A673 (cell line): Measurements from ENCODE around the gene KANK4. TPM values are rescaled to one million over a fixed set of nuclear protein-coding genes. Genes with fewer than 3 reads are reported as not detected.

ENCODE experiments used
- BruUV-seq: library from RNA; stranded (reverse); fragments of 400-500 nt; replicated peaks from 2 replicates; lab custom pipeline; 2021; lab: Mats Ljungman, UMichigan
- CTCF ChIA-PET: fragments of 300-600 bp; sonication (Branson Sonifier 250); formaldehyde crosslinking; loops from one replicate; lab custom pipeline; 2022; ENCODE audit warnings: antibody characterized with exemption; lab: Charles Lee
- POLR2A ChIA-PET: fragments of 300-600 bp; sonication (Branson Sonifier 250); formaldehyde crosslinking; loops from one replicate; lab custom pipeline; 2022; ENCODE audit warnings: antibody characterized with exemption; ENCODE audit not compliant: low non-redundant PET; lab: Charles Lee
- DNase-seq: peaks from one replicate; pipeline ENCODE4 v3.0.0-alpha.2; 2015; ENCODE audit warnings: low spot score
- H3K27ac ChIP-seq: fragments of 200-600 bp; sonication (generic); 2 replicates; pipeline ENCODE4 v1.5.1; 2016; ENCODE audit warnings: mixed run types, low read depth, mild to moderate bottlenecking, mixed read lengths, antibody characterized with exemption, low read length; ENCODE audit not compliant: poor library complexity, severe bottlenecking
- H3K27me3 ChIP-seq: fragments of 200-600 bp; sonication (generic); replicated peaks from 2 replicates; pipeline ENCODE4 v1.6.1; 2017; ENCODE audit warnings: mixed run types, low read depth, mild to moderate bottlenecking, mixed read lengths, antibody characterized with exemption, low read length; ENCODE audit not compliant: insufficient read depth, poor library complexity
- H3K36me3 ChIP-seq: fragments of 200-600 bp; sonication (generic); 2 replicates; pipeline ENCODE4 v1.6.1; 2016; ENCODE audit warnings: mixed run types, mild to moderate bottlenecking, mixed read lengths, antibody characterized with exemption, low read length; ENCODE audit not compliant: insufficient read depth, poor library complexity, severe bottlenecking
- H3K4me1 ChIP-seq: fragments of 200-600 bp; sonication (generic); 2 replicates; pipeline ENCODE4 v1.6.1; 2017; ENCODE audit warnings: mixed run types, mild to moderate bottlenecking, mixed read lengths, antibody characterized with exemption, low read length; ENCODE audit not compliant: insufficient read depth, poor library complexity, severe bottlenecking
- H3K4me3 ChIP-seq: fragments of 200-600 bp; sonication (generic); 2 replicates; pipeline ENCODE4 v1.5.1; 2016; ENCODE audit warnings: low read depth, mixed run types, mild to moderate bottlenecking, mixed read lengths, low read length; ENCODE audit not compliant: poor library complexity, severe bottlenecking
- H3K9me3 ChIP-seq: fragments of 200-600 bp; sonication (generic); 2 replicates; pipeline ENCODE4 v1.6.1; 2016; ENCODE audit warnings: mixed run types, low read depth, mild to moderate bottlenecking, mixed read lengths, antibody characterized with exemption, low read length; ENCODE audit not compliant: poor library complexity, severe bottlenecking
- CTCF ChIP-seq: fragments of 300-800, 200-600 bp; sonication (generic); conservative IDR thresholded peaks from 2 replicates; pipeline ENCODE4 v1.5.1; 2017; ENCODE audit warnings: low read depth, mild to moderate bottlenecking, antibody characterized with exemption, low read length, moderate library complexity, mixed read lengths
- EZH2 ChIP-seq: fragments of 200-600 bp; sonication (generic); IDR thresholded peaks from 2 replicates; pipeline ENCODE4 v1.6.1; 2017; ENCODE audit warnings: borderline replicate concordance, low read depth, mild to moderate bottlenecking, mixed read lengths, antibody characterized with exemption, low read length; ENCODE audit not compliant: poor library complexity, severe bottlenecking
- intact Hi-C: fragments of 100-400 bp; cut with micrococcal nuclease; formaldehyde crosslinking; loops from one replicate; pipeline ENCODE4 v1.10.0; 2022; ENCODE audit not compliant: unreplicated experiment
- total RNA-seq: library from RNA; stranded (reverse); gene quantifications from 2 replicates; pipeline ENCODE4 v1.2.3, GENCODE V29; 2021

Gene KANK4
- total RNA-seq, 1 experiment from 2014 or later, result 0.24 TPM

GRCh38 chr1:62343911-62344310 lies 24.7 kb upstream of the KANK4 start:
- TF ChIP-seq EZH2, result no peak
- no peak for TF ChIP-seq CTCF
- H3K9me3 ChIP-seq, result no peaks in the 10 kb centered on the region
- ChIA-PET POLR2A (interaction anchor here (0.6 kb wide), 1 partner anchor 35 kb away, joined by 12 read pairs; no protein-coding TSS in a partner anchor), CTCF (interaction anchor here (0.6 to 0.7 kb wide), 2 partner anchors 57 to 402 kb away, joined by 6 to 10 read pairs; no protein-coding TSS in a partner anchor)
- intact Hi-C loops, result no loop called here
- H3K4me1 ChIP-seq, result peaks cover 2% of the 10 kb centered on the region
- H3K27me3 ChIP-seq, result no peaks in the 10 kb centered on the region
- no peaks in the 10 kb centered on the region for H3K36me3 ChIP-seq
- no TSS peak for BruUV-seq
- DNase-seq, result no peak
- H3K4me3 ChIP-seq, result no peak overlapping the region
- no peak overlapping the region for H3K27ac ChIP-seq

DNA sequence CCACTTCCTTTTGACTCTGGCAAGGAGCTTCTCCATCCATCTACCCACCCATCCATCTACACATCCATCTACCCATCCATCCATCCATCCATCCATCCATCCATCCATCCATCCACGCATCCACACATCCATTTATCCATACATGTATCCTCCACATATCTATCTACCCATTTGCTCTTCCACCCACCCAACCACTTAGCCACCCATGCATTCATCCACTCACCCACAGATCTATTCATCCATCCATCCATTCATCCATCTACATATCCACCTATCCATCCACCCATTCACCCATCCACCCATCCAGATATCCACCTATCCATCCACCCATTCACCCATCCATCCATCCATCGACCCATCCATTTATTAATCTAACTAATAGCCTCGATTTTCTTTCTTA lies 23.0 kb upstream of the KANK4 start:
- intact Hi-C loops, result no loop called here
- no peak overlapping the region for H3K4me3 ChIP-seq

GRCh38 chr1:62341615-62342014 lies 22.4 kb upstream of the KANK4 start:
- no peak overlapping the region for H3K4me3 ChIP-seq
- no peak overlapping the region for H3K27ac ChIP-seq
- no peaks in the 10 kb centered on the region for H3K36me3 ChIP-seq
- DNase-seq, result no peak
- TF ChIP-seq CTCF, result no peak
- no peak for TF ChIP-seq EZH2
- no peaks in the 10 kb centered on the region for H3K9me3 ChIP-seq
- BruUV-seq, result no TSS peak
- no peaks in the 10 kb centered on the region for H3K4me1 ChIP-seq
- intact Hi-C loops, result no loop called here
- no peaks in the 10 kb centered on the region for H3K27me3 ChIP-seq
- CTCF ChIA-PET, result no interaction called here
- POLR2A ChIA-PET, result no interaction called here

More for the DNA sequence above, 23.0 kb upstream of the KANK4 start:
- CTCF ChIA-PET, result no interaction called here
- H3K36me3 ChIP-seq, result no peaks in the 10 kb centered on the region
- H3K4me1 ChIP-seq, result no peaks in the 10 kb centered on the region
- no peaks in the 10 kb centered on the region for H3K9me3 ChIP-seq
- POLR2A ChIA-PET, result no interaction called here
- H3K27me3 ChIP-seq, result no peaks in the 10 kb centered on the region
- no peak for DNase-seq
- no peak overlapping the region for H3K27ac ChIP-seq
- TF ChIP-seq CTCF (no peak), EZH2 (no peak)
- BruUV-seq, result no TSS peak
